ENCODE results near the gene PAX5.
A peak's percentile ranks its signal among the peaks of the same experiment; 100 is the strongest.

DNA sequence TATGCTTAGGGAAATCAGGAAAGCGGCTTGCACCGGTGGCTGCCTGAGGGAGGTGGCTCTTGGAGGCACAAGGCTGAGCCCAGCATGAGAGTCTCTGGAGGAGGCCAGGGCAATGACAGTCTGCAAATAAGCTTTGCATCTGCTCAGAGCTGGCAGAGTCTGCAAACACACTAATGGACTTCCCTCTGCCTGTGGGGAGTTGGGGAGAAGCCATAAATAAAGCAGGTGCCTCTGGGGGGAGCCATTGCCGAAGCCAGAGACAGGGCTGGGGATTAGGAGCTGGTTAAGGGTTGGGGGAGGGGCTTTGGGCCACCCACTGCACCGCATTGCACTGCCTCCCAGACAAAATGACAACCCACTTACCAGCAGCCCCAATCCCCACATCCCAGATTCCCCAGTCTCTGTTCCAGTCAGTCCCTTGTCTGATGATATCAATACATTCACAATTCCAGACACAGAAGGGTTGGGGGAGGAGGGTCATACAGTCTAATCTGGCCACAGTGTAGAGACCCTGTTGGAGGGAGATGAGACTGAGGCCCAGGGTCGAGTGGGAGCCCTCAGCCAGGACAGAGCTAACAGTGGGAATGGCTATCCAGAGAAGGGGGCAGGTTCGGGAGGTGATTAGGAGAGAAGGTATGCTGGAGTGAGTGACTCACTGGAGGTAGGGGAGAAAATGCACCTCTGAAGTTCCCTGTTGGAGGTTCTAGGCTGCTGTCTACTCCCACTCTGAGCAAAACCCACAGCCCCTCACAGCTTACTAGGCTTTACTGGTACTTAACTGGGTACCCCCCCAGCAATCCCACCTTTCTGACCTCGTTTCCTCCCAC, 53.7 kb downstream of the PAX5 start:
- TF ChIP-seq EGR1 (IDR thresholded peaks at IDR 0.05) (no peak), TCF12 (IDR thresholded peaks at IDR 0.05; ENCODE audit: low read depth) (no peak), EP300 (IDR thresholded peaks at IDR 0.05; ENCODE audit: borderline replicate concordance) (no peak), USF1 (IDR thresholded peaks at IDR 0.05) (no peak), TAF1 (IDR thresholded peaks at IDR 0.05; ENCODE audit: low read depth) (no peak), CEBPB (IDR thresholded peaks at IDR 0.05) (no peak), YY1 (IDR thresholded peaks at IDR 0.05; ENCODE audit: low read depth) (no peak), CREB1 (IDR thresholded peaks at IDR 0.05; ENCODE audit: low read depth) (no peak), NFIC (IDR thresholded peaks at IDR 0.05) (no peak), RAD21 (IDR thresholded peaks at IDR 0.05; ENCODE audit: low read depth) (peak; percentile 36; the same call in 1 of the 2 replicates), MAX (IDR thresholded peaks at IDR 0.05) (no peak), TEAD4 (IDR thresholded peaks at IDR 0.05) (no peak), FOXM1 (IDR thresholded peaks at IDR 0.05; ENCODE audit: borderline replicate concordance, low read depth) (no peak)
- TF ChIP-seq, protein P1, sequence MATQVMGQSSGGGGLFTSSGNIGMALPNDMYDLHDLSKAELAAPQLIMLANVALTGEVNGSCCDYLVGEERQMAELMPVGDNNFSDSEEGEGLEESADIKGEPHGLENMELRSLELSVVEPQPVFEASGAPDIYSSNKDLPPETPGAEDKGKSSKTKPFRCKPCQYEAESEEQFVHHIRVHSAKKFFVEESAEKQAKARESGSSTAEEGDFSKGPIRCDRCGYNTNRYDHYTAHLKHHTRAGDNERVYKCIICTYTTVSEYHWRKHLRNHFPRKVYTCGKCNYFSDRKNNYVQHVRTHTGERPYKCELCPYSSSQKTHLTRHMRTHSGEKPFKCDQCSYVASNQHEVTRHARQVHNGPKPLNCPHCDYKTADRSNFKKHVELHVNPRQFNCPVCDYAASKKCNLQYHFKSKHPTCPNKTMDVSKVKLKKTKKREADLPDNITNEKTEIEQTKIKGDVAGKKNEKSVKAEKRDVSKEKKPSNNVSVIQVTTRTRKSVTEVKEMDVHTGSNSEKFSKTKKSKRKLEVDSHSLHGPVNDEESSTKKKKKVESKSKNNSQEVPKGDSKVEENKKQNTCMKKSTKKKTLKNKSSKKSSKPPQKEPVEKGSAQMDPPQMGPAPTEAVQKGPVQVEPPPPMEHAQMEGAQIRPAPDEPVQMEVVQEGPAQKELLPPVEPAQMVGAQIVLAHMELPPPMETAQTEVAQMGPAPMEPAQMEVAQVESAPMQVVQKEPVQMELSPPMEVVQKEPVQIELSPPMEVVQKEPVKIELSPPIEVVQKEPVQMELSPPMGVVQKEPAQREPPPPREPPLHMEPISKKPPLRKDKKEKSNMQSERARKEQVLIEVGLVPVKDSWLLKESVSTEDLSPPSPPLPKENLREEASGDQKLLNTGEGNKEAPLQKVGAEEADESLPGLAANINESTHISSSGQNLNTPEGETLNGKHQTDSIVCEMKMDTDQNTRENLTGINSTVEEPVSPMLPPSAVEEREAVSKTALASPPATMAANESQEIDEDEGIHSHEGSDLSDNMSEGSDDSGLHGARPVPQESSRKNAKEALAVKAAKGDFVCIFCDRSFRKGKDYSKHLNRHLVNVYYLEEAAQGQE (IDR thresholded peaks at IDR 0.05; ENCODE audit: low read depth): no peak
